PC-3 (cell line): ENCODE results near the gene SLC6A16. TPM values are rescaled to one million over a fixed set of nuclear protein-coding genes. Genes with fewer than 3 reads are reported as not detected.
"Not testable (repeated sequence)": the region's sequence is repeated elsewhere in the genome, so short reads cannot be mapped to it uniquely, and the experiment has no call there.

Source experiments
- ATAC-seq: fragments of 200-7000 bp; cut with Tn5 transposase; 2 replicates; pipeline ENCODE4 v1.9.1; 2020; ENCODE audit warnings: mild to moderate bottlenecking, moderate library complexity
- BruUV-seq: library from RNA; stranded (reverse); fragments of 400-500 nt; replicated peaks from 2 replicates; lab custom pipeline; 2021; lab: Mats Ljungman, UMichigan
- CTCF ChIA-PET: fragments of 300-600 bp; sonication (Branson Sonifier 250); formaldehyde crosslinking; loops from one replicate; lab custom pipeline; 2022; ENCODE audit warnings: antibody characterized with exemption; lab: Charles Lee
- POLR2A ChIA-PET: fragments of 300-600 bp; sonication (Branson Sonifier 250); formaldehyde crosslinking; loops from one replicate; lab custom pipeline; 2022; ENCODE audit warnings: antibody characterized with exemption; ENCODE audit not compliant: unreplicated experiment; lab: Charles Lee
- DNase-seq: peaks from one replicate; pipeline ENCODE4 v3.0.0-alpha.2; 2015
- H2AFZ ChIP-seq: fragments of 300-600 bp; sonication (generic); 2 replicates; pipeline ENCODE4 v1.6.0; 2016; ENCODE audit warnings: antibody characterized with exemption, low read length
- H3F3A ChIP-seq: fragments of 300-600 bp; sonication (generic); one replicate; pipeline ENCODE4 v1.6.0; 2017; ENCODE audit warnings: antibody characterized with exemption, low read length, control low read depth, mild to moderate bottlenecking; ENCODE audit not compliant: unreplicated experiment
- H3K27ac ChIP-seq: fragments of 300-600 bp; sonication (generic); 2 replicates; pipeline ENCODE4 v1.5.1; 2016; ENCODE audit warnings: mild to moderate bottlenecking, low read length
- H3K27me3 ChIP-seq: fragments of 300-600 bp; sonication (generic); 2 replicates; pipeline ENCODE4 v1.6.1; 2016; ENCODE audit warnings: low read length, mixed read lengths
- H3K36me3 ChIP-seq: fragments of 300-600 bp; sonication (generic); 2 replicates; pipeline ENCODE4 v1.6.1; 2016; ENCODE audit warnings: low read depth, mixed run types, low read length, mixed read lengths
- H3K4me1 ChIP-seq: fragments of 300-600 bp; sonication (generic); 2 replicates; pipeline ENCODE4 v1.5.1; 2016; ENCODE audit warnings: low read length; ENCODE audit not compliant: insufficient read depth
- H3K4me2 ChIP-seq: fragments of 300-600 bp; sonication (generic); 2 replicates; pipeline ENCODE4 v1.6.0; 2016; ENCODE audit warnings: low read length
- H3K4me3 ChIP-seq: fragments of 300-600 bp; sonication (generic); 2 replicates; pipeline ENCODE4 v1.5.1; 2016; ENCODE audit warnings: mild to moderate bottlenecking, low read length, mixed read lengths
- H3K79me2 ChIP-seq: fragments of 300-600 bp; sonication (generic); 2 replicates; pipeline ENCODE4 v1.6.1; 2017; ENCODE audit warnings: low read length, mixed read lengths
- H3K9ac ChIP-seq: fragments of 300-600 bp; sonication (generic); 2 replicates; pipeline ENCODE4 v1.6.0; 2016; ENCODE audit warnings: mild to moderate bottlenecking, low read length
- H3K9me2 ChIP-seq: fragments of 300-600 bp; sonication (generic); replicated peaks from 2 replicates; pipeline ENCODE4 v1.6.1; 2016; ENCODE audit warnings: mixed run types, low read length, mixed read lengths
- H3K9me3 ChIP-seq: fragments of 300-600 bp; sonication (generic); 2 replicates; pipeline ENCODE4 v1.6.1; 2016; ENCODE audit warnings: low read length, mixed read lengths
- H4K20me1 ChIP-seq: fragments of 300-600 bp; sonication (generic); 2 replicates; pipeline ENCODE4 v1.6.1; 2016; ENCODE audit warnings: low read length, mixed read lengths
- CTCF ChIP-seq: fragments of 300-600 bp; sonication (generic); conservative IDR thresholded peaks from 2 replicates; pipeline ENCODE4 v1.5.1; 2017; ENCODE audit warnings: antibody characterized with exemption, low read depth, mild to moderate bottlenecking, low read length
- EZH2 ChIP-seq: fragments of 300-600 bp; sonication (generic); IDR thresholded peaks from one replicate; pipeline ENCODE4 v1.6.1; 2017; ENCODE audit warnings: antibody characterized with exemption, mild to moderate bottlenecking, low read length; ENCODE audit not compliant: unreplicated experiment
- EZH2phosphoT487 ChIP-seq: fragments of 300-600 bp; sonication (generic); IDR thresholded peaks from 2 replicates; pipeline ENCODE4 v1.6.1; 2018; ENCODE audit warnings: mild to moderate bottlenecking, antibody characterized with exemption, low read length, borderline replicate concordance
- intact Hi-C: fragments of 100-400 bp; cut with micrococcal nuclease; formaldehyde crosslinking; loops from 2 replicates; pipeline ENCODE4 v1.9.0; 2023
- total RNA-seq: library from RNA; depleted of rRNA; stranded (reverse); fragments of >200 nt; gene quantifications from 2 replicates; pipeline ENCODE4 v1.2.3, GENCODE V29; 2014

SLC6A16 gene
- total RNA-seq, 1 experiment from 2014 or later, result not detected

DNA sequence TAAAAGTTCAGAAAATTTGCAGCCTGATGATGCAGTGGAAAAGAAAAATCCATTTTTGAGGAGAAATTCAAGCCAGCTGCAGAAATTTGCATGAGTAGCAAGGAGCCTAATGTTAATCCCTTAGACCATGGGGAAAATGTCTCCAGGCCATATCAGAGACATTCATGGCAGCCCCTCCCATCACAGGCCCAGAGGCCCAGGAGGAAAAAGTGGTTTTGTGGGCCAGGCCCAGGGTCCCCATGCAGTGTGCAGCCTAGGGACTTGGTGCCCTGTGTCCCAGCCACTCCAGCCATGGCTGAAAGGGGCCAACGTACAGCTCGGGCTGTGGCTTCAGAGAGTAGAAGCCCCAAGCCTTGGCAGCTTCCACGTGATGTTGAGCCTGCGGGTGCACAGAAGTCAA is 36.8 kb downstream of the SLC6A16 start:
- H3K4me1 ChIP-seq, H3K4me3 ChIP-seq, BruUV-seq, DNase-seq, CTCF ChIA-PET, H3K9ac ChIP-seq, H3K4me2 ChIP-seq, H4K20me1 ChIP-seq, ATAC-seq, H3K9me3 ChIP-seq, intact Hi-C loops, H3K36me3 ChIP-seq, H3K27ac ChIP-seq, H2AFZ ChIP-seq, POLR2A ChIA-PET, H3F3A ChIP-seq, H3K9me2 ChIP-seq, H3K27me3 ChIP-seq, H3K79me2 ChIP-seq: not testable (repeated sequence)

- POLR2A ChIA-PET, result no interaction called here
Measured at GRCh38 chr19:49287141-49287770, 37.7 kb downstream of the SLC6A16 start.

DNA sequence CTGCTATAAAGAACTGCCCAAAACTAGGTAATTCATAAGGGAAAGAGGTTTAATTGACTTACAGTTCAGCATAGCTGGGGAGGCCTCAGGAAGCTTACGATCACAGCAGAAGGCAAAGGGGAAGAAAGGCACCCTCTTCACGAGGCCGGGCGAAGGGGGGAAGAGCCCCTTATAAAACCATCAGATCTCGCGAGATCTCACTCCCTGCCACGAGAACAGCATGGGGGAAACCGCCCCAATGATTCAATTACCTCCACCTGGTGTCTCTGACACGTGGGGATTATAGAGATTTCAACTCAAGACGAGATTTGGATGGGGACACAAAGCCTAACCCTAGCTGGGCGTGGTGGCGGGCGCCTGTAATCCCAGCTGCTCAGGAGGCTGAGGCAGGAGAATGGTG is 42.8 kb downstream of the SLC6A16 start:
- no peak for ATAC-seq
- no peaks in the 10 kb centered on the region for H4K20me1 ChIP-seq
- no peak overlapping the region for H3K4me3 ChIP-seq
- H3K27ac ChIP-seq, result no peak overlapping the region
- H2AFZ ChIP-seq, result no peak overlapping the region
- H3K9ac ChIP-seq, result no peak overlapping the region
- H3K9me2 ChIP-seq, result no peaks in the 10 kb centered on the region
- H3K4me2 ChIP-seq, result no peak overlapping the region
- H3K79me2 ChIP-seq, result no peaks in the 10 kb centered on the region
- BruUV-seq, result no TSS peak
- H3F3A ChIP-seq, result no peaks in the 10 kb centered on the region
- TF ChIP-seq CTCF (no peak), EZH2phosphoT487 (no peak), EZH2 (no peak)
- no peaks in the 10 kb centered on the region for H3K9me3 ChIP-seq
- no peak for DNase-seq
- peaks cover 15% of the 10 kb centered on the region for H3K27me3 ChIP-seq
- CTCF ChIA-PET, result no interaction called here
- H3K4me1 ChIP-seq, result no peaks in the 10 kb centered on the region
- H3K36me3 ChIP-seq, result no peaks in the 10 kb centered on the region
- POLR2A ChIA-PET, result no interaction called here
- intact Hi-C loops, result no loop called here

More at GRCh38 chr19:49287141-49287770, 37.7 kb downstream of the SLC6A16 start:
- H3F3A ChIP-seq, result no peaks in the 10 kb centered on the region
- no peak overlapping the region for H3K9ac ChIP-seq
- no peaks in the 10 kb centered on the region for H3K79me2 ChIP-seq
- no peaks in the 10 kb centered on the region for H3K27me3 ChIP-seq
- no peak overlapping the region for H3K4me3 ChIP-seq
- no peak for DNase-seq
- ATAC-seq, result no peak
- H4K20me1 ChIP-seq, result no peaks in the 10 kb centered on the region
- no peaks in the 10 kb centered on the region for H3K36me3 ChIP-seq
- no peak for TF ChIP-seq EZH2phosphoT487
- no peak for TF ChIP-seq CTCF
- no peak for TF ChIP-seq EZH2
- CTCF ChIA-PET, result no interaction called here
- no peaks in the 10 kb centered on the region for H3K9me2 ChIP-seq
- H3K9me3 ChIP-seq, result no peaks in the 10 kb centered on the region
- no peak overlapping the region for H3K27ac ChIP-seq
- no peaks in the 10 kb centered on the region for H3K4me1 ChIP-seq
- H3K4me2 ChIP-seq, result no peak overlapping the region
- intact Hi-C loops, result no loop called here
- no TSS peak for BruUV-seq
- no peak overlapping the region for H2AFZ ChIP-seq
